ENCODE measurements around the gene PEAK1. TPM values are rescaled to one million over a fixed set of nuclear protein-coding genes. Genes with fewer than 3 reads are reported as not detected.

The PEAK1 gene
- total RNA-seq, 4 donors from 2014 or later, result 68.8 to 79.1 (median 78.7) TPM

- TF ChIP-seq CTCF (IDR thresholded peaks at IDR 0.05; ENCODE audit: low read depth), result no peak
These were observed 274.5 kb downstream of the PEAK1 start for GRCh38 chr15:77145370-77145769.

GRCh38 chr15:77144492-77145070 lies 275.3 kb downstream of the PEAK1 start:
- TF ChIP-seq CTCF (IDR thresholded peaks at IDR 0.05; ENCODE audit: low read depth), result no peak

- no peak for TF ChIP-seq CTCF (IDR thresholded peaks at IDR 0.05; ENCODE audit: low read depth)
These were observed 275.9 kb downstream of the PEAK1 start for GRCh38 chr15:77144026-77144425.

GRCh38 chr15:77143616-77144015 lies 276.3 kb downstream of the PEAK1 start:
- TF ChIP-seq CTCF (IDR thresholded peaks at IDR 0.05; ENCODE audit: low read depth), result no peak

GRCh38 chr15:77143191-77143590 lies 276.7 kb downstream of the PEAK1 start:
- no peak for TF ChIP-seq CTCF (IDR thresholded peaks at IDR 0.05; ENCODE audit: low read depth)

GRCh38 chr15:77140220-77140619 lies 279.7 kb downstream of the PEAK1 start:
- TF ChIP-seq CTCF (IDR thresholded peaks at IDR 0.05; ENCODE audit: low read depth), result no peak

GRCh38 chr15:77139312-77139711 lies 280.6 kb downstream of the PEAK1 start:
- no peak for TF ChIP-seq CTCF (IDR thresholded peaks at IDR 0.05; ENCODE audit: low read depth)
